ENCODE data around the gene ARMC7.
A peak's percentile ranks its signal among the peaks of the same experiment; 100 is the strongest.

The ARMC7 gene

GRCh38 chr17:75109407-75110233 is at the start of gene ARMC7:
TSS of gene ARMC7 (plus strand) at chr17:75109969. CDS start at chr17:75110289, 320 bp downstream.
- peaks cover 17 to 20% of the 10 kb centered on the region in 2 donors for H3K4me1 ChIP-seq (ENCODE audit: control insufficient read depth in 2 of 2, insufficient read depth in 2 of 2, low read length in 2 of 2)
- peak within 1 kb of the TSS; percentile 71 to 76 for H3K27ac ChIP-seq (ENCODE audit: low read depth in 2 of 2, low read length in 2 of 2)

GRCh38 chr17:75060434-75061054 is 49.2 kb upstream of the ARMC7 start:
- Histone ChIP-seq H3K9ac (ENCODE audit: low read depth in 1 of 2, low read length in 2 of 2) (no peak overlapping the region), H3K27ac (ENCODE audit: low read depth in 2 of 2, low read length in 2 of 2) (peak overlapping the region in 1 of 2 donors; percentile 41), H3K9me3 (ENCODE audit: control insufficient read depth in 2 of 2, low read length in 2 of 2) (no peaks in the 10 kb centered on the region), H3K36me3 (ENCODE audit: control insufficient read depth in 2 of 2, insufficient read depth in 2 of 2, low read length in 2 of 2) (peaks cover 32 to 41% of the 10 kb centered on the region in 2 donors), H3K4me3 (ENCODE audit: low read length in 2 of 2) (no peak overlapping the region), H3K4me1 (ENCODE audit: control insufficient read depth in 2 of 2, insufficient read depth in 2 of 2, low read length in 2 of 2) (peaks cover 0 to 3% of the 10 kb centered on the region in 2 donors), H3K27me3 (ENCODE audit: control insufficient read depth in 2 of 2, insufficient read depth in 2 of 2, low read length in 2 of 2) (no peaks in the 10 kb centered on the region)

More at GRCh38 chr17:75109407-75110233, at the start of gene ARMC7:
- no peaks in the 10 kb centered on the region for H3K9me3 ChIP-seq (ENCODE audit: control insufficient read depth in 2 of 2, low read length in 2 of 2)
- H3K9ac ChIP-seq (ENCODE audit: low read depth in 1 of 2, low read length in 2 of 2), result peak within 1 kb of the TSS; percentile 89 to 92
- H3K27me3 ChIP-seq (ENCODE audit: control insufficient read depth in 2 of 2, insufficient read depth in 2 of 2, low read length in 2 of 2), result no peaks in the 10 kb centered on the region
- H3K36me3 ChIP-seq (ENCODE audit: control insufficient read depth in 2 of 2, insufficient read depth in 2 of 2, low read length in 2 of 2), result peaks cover 0 to 2% of the 10 kb centered on the region in 2 donors
- peak within 1 kb of the TSS; percentile 85 to 94 for H3K4me3 ChIP-seq (ENCODE audit: low read length in 2 of 2)

GRCh38 chr17:75061055-75061438 is 48.7 kb upstream of the ARMC7 start:
- Histone ChIP-seq H3K9me3 (ENCODE audit: control insufficient read depth in 2 of 2, low read length in 2 of 2) (no peaks in the 10 kb centered on the region), H3K4me3 (ENCODE audit: low read length in 2 of 2) (no peak overlapping the region), H3K9ac (ENCODE audit: low read depth in 1 of 2, low read length in 2 of 2) (no peak overlapping the region), H3K36me3 (ENCODE audit: control insufficient read depth in 2 of 2, insufficient read depth in 2 of 2, low read length in 2 of 2) (peaks cover 32 to 41% of the 10 kb centered on the region in 2 donors), H3K27me3 (ENCODE audit: control insufficient read depth in 2 of 2, insufficient read depth in 2 of 2, low read length in 2 of 2) (no peaks in the 10 kb centered on the region), H3K27ac (ENCODE audit: low read depth in 2 of 2, low read length in 2 of 2) (no peak overlapping the region), H3K4me1 (ENCODE audit: control insufficient read depth in 2 of 2, insufficient read depth in 2 of 2, low read length in 2 of 2) (peaks cover 0 to 3% of the 10 kb centered on the region in 2 donors)

- Histone ChIP-seq H3K27ac (ENCODE audit: low read depth in 2 of 2, low read length in 2 of 2) (no peak overlapping the region), H3K4me1 (ENCODE audit: control insufficient read depth in 2 of 2, insufficient read depth in 2 of 2, low read length in 2 of 2) (peaks cover 0 to 3% of the 10 kb centered on the region in 2 donors), H3K36me3 (ENCODE audit: control insufficient read depth in 2 of 2, insufficient read depth in 2 of 2, low read length in 2 of 2) (peaks cover 28 to 41% of the 10 kb centered on the region in 2 donors), H3K4me3 (ENCODE audit: low read length in 2 of 2) (no peak overlapping the region), H3K9ac (ENCODE audit: low read depth in 1 of 2, low read length in 2 of 2) (no peak overlapping the region), H3K9me3 (ENCODE audit: control insufficient read depth in 2 of 2, low read length in 2 of 2) (no peaks in the 10 kb centered on the region), H3K27me3 (ENCODE audit: control insufficient read depth in 2 of 2, insufficient read depth in 2 of 2, low read length in 2 of 2) (no peaks in the 10 kb centered on the region)
Observed at GRCh38 chr17:75061618-75062017, 48.2 kb upstream of the ARMC7 start.

GRCh38 chr17:75063201-75063600 is 46.6 kb upstream of the ARMC7 start:
- Histone ChIP-seq H3K36me3 (ENCODE audit: control insufficient read depth in 2 of 2, insufficient read depth in 2 of 2, low read length in 2 of 2) (peaks cover 28 to 41% of the 10 kb centered on the region in 2 donors), H3K27me3 (ENCODE audit: control insufficient read depth in 2 of 2, insufficient read depth in 2 of 2, low read length in 2 of 2) (no peaks in the 10 kb centered on the region)

GRCh38 chr17:75063626-75064025 is 46.1 kb upstream of the ARMC7 start:
- Histone ChIP-seq H3K9ac (ENCODE audit: low read depth in 1 of 2, low read length in 2 of 2) (no peak overlapping the region), H3K9me3 (ENCODE audit: control insufficient read depth in 2 of 2, low read length in 2 of 2) (no peaks in the 10 kb centered on the region), H3K27me3 (ENCODE audit: control insufficient read depth in 2 of 2, insufficient read depth in 2 of 2, low read length in 2 of 2) (no peaks in the 10 kb centered on the region), H3K4me3 (ENCODE audit: low read length in 2 of 2) (no peak overlapping the region), H3K27ac (ENCODE audit: low read depth in 2 of 2, low read length in 2 of 2) (no peak overlapping the region), H3K4me1 (ENCODE audit: control insufficient read depth in 2 of 2, insufficient read depth in 2 of 2, low read length in 2 of 2) (peaks cover 0 to 3% of the 10 kb centered on the region in 2 donors), H3K36me3 (ENCODE audit: control insufficient read depth in 2 of 2, insufficient read depth in 2 of 2, low read length in 2 of 2) (peaks cover 28 to 41% of the 10 kb centered on the region in 2 donors)

More at GRCh38 chr17:75063201-75063600, 46.6 kb upstream of the ARMC7 start:
- Histone ChIP-seq H3K9me3 (ENCODE audit: control insufficient read depth in 2 of 2, low read length in 2 of 2) (no peaks in the 10 kb centered on the region), H3K4me3 (ENCODE audit: low read length in 2 of 2) (no peak overlapping the region), H3K9ac (ENCODE audit: low read depth in 1 of 2, low read length in 2 of 2) (no peak overlapping the region), H3K4me1 (ENCODE audit: control insufficient read depth in 2 of 2, insufficient read depth in 2 of 2, low read length in 2 of 2) (peaks cover 0 to 3% of the 10 kb centered on the region in 2 donors), H3K27ac (ENCODE audit: low read depth in 2 of 2, low read length in 2 of 2) (no peak overlapping the region)

- Histone ChIP-seq H3K27me3 (ENCODE audit: control insufficient read depth in 2 of 2, insufficient read depth in 2 of 2, low read length in 2 of 2) (no peaks in the 10 kb centered on the region), H3K9me3 (ENCODE audit: control insufficient read depth in 2 of 2, low read length in 2 of 2) (no peaks in the 10 kb centered on the region), H3K4me3 (ENCODE audit: low read length in 2 of 2) (no peak overlapping the region), H3K4me1 (ENCODE audit: control insufficient read depth in 2 of 2, insufficient read depth in 2 of 2, low read length in 2 of 2) (peaks cover 0 to 3% of the 10 kb centered on the region in 2 donors), H3K9ac (ENCODE audit: low read depth in 1 of 2, low read length in 2 of 2) (no peak overlapping the region), H3K36me3 (ENCODE audit: control insufficient read depth in 2 of 2, insufficient read depth in 2 of 2, low read length in 2 of 2) (peaks cover 28 to 41% of the 10 kb centered on the region in 2 donors), H3K27ac (ENCODE audit: low read depth in 2 of 2, low read length in 2 of 2) (no peak overlapping the region)
Observed at GRCh38 chr17:75064040-75064439, 45.7 kb upstream of the ARMC7 start.

- Histone ChIP-seq H3K36me3 (ENCODE audit: control insufficient read depth in 2 of 2, insufficient read depth in 2 of 2, low read length in 2 of 2) (peaks cover 25 to 40% of the 10 kb centered on the region in 2 donors), H3K27me3 (ENCODE audit: control insufficient read depth in 2 of 2, insufficient read depth in 2 of 2, low read length in 2 of 2) (no peaks in the 10 kb centered on the region), H3K4me1 (ENCODE audit: control insufficient read depth in 2 of 2, insufficient read depth in 2 of 2, low read length in 2 of 2) (peaks cover 0 to 2% of the 10 kb centered on the region in 2 donors), H3K9me3 (ENCODE audit: control insufficient read depth in 2 of 2, low read length in 2 of 2) (no peaks in the 10 kb centered on the region), H3K27ac (ENCODE audit: low read depth in 2 of 2, low read length in 2 of 2) (no peak overlapping the region), H3K9ac (ENCODE audit: low read depth in 1 of 2, low read length in 2 of 2) (no peak overlapping the region), H3K4me3 (ENCODE audit: low read length in 2 of 2) (no peak overlapping the region)
Observed at GRCh38 chr17:75064460-75064859, 45.3 kb upstream of the ARMC7 start.

- Histone ChIP-seq H3K9me3 (ENCODE audit: control insufficient read depth in 2 of 2, low read length in 2 of 2) (no peaks in the 10 kb centered on the region), H3K4me1 (ENCODE audit: control insufficient read depth in 2 of 2, insufficient read depth in 2 of 2, low read length in 2 of 2) (no peaks in the 10 kb centered on the region), H3K4me3 (ENCODE audit: low read length in 2 of 2) (no peak overlapping the region), H3K27ac (ENCODE audit: low read depth in 2 of 2, low read length in 2 of 2) (no peak overlapping the region), H3K27me3 (ENCODE audit: control insufficient read depth in 2 of 2, insufficient read depth in 2 of 2, low read length in 2 of 2) (no peaks in the 10 kb centered on the region), H3K9ac (ENCODE audit: low read depth in 1 of 2, low read length in 2 of 2) (no peak overlapping the region), H3K36me3 (ENCODE audit: control insufficient read depth in 2 of 2, insufficient read depth in 2 of 2, low read length in 2 of 2) (peaks cover 22 to 38% of the 10 kb centered on the region in 2 donors)
Observed at GRCh38 chr17:75064867-75065561, 44.8 kb upstream of the ARMC7 start.

Data from mucosa of rectum (tissue), 2 donors.